Mesenchymal stem cell (in vitro differentiated cells and primary cell): Measurements from ENCODE around the gene FOXL1.

Experiments used
- DNase-seq: peaks from one replicate; pipeline ENCODE4 v3.0.0-alpha.2; 2013
- H2AFZ ChIP-seq: one replicate; pipeline ENCODE4 v1.6.1; 2013; ENCODE audit warnings: low read depth, mild to moderate bottlenecking, control low read depth, inconsistent platforms, low read length, moderate library complexity
- H2AK5ac ChIP-seq: 2 replicates; pipeline ENCODE4 v1.6.1; 2013; ENCODE audit warnings: low read length, moderate library complexity, mild to moderate bottlenecking, inconsistent platforms; ENCODE audit not compliant: severe bottlenecking
- H2BK120ac ChIP-seq: one replicate; pipeline ENCODE4 v1.6.1; 2013; ENCODE audit warnings: low read depth, mild to moderate bottlenecking, inconsistent platforms, low read length, moderate library complexity
- H2BK12ac ChIP-seq, 2 experiments: one replicate each; pipeline ENCODE4 v1.6.1; 2013; ENCODE audit warnings: inconsistent platforms in 2 of 2, low read length in 2 of 2, mild to moderate bottlenecking in 2 of 2, moderate library complexity in 2 of 2, control low read depth in 1 of 2
- H2BK15ac ChIP-seq: one replicate; pipeline ENCODE4 v1.6.1; 2013; ENCODE audit warnings: mild to moderate bottlenecking, low read depth, inconsistent platforms; ENCODE audit not compliant: poor library complexity, severe bottlenecking
- H2BK5ac ChIP-seq: 2 replicates; pipeline ENCODE4 v1.6.1; 2013; ENCODE audit warnings: low read depth, mild to moderate bottlenecking, low read length, control low read depth, inconsistent platforms; ENCODE audit not compliant: poor library complexity, severe bottlenecking
- H3K14ac ChIP-seq, 2 experiments: one replicate each; pipeline ENCODE4 v1.6.1; 2013; ENCODE audit warnings: inconsistent platforms in 2 of 2, low read length in 2 of 2, control low read depth in 1 of 2, mild to moderate bottlenecking in 1 of 2, moderate library complexity in 1 of 2
- H3K18ac ChIP-seq, 2 experiments: one replicate each; pipeline ENCODE4 v1.6.1; 2013; ENCODE audit warnings: inconsistent platforms in 2 of 2, low read length in 2 of 2, control low read depth in 1 of 2, low read depth in 1 of 2, mild to moderate bottlenecking in 1 of 2
- H3K23ac ChIP-seq, 2 experiments: one replicate each; pipeline ENCODE4 v1.6.1; 2013; ENCODE audit warnings: inconsistent platforms in 2 of 2, low read length in 2 of 2, mild to moderate bottlenecking in 2 of 2, moderate library complexity in 2 of 2, control low read depth in 1 of 2
- H3K27ac ChIP-seq: 2 replicates; pipeline ENCODE4 v1.5.1; 2013; ENCODE audit warnings: mild to moderate bottlenecking, moderate library complexity, low read length, control low read depth, inconsistent platforms; ENCODE audit not compliant: poor library complexity, severe bottlenecking
- H3K27me3 ChIP-seq, 2 experiments: 2 replicates each; pipeline versions ENCODE4 v1.6.1 to v1.7.0; 2013; ENCODE audit warnings: low read length in 2 of 2, mild to moderate bottlenecking in 2 of 2, moderate library complexity in 2 of 2, control low read depth in 1 of 2, inconsistent platforms in 1 of 2; ENCODE audit not compliant: control insufficient read depth in 1 of 2, insufficient read depth in 1 of 2
- H3K36me3 ChIP-seq, 2 experiments: 2 replicates each; pipeline versions ENCODE4 v1.6.1 to v1.7.0; 2013; ENCODE audit warnings: low read length in 2 of 2, control low read depth in 1 of 2, inconsistent platforms in 1 of 2, low read depth in 1 of 2, mild to moderate bottlenecking in 1 of 2; ENCODE audit not compliant: insufficient read depth in 2 of 2, control insufficient read depth in 1 of 2
- H3K4ac ChIP-seq, 2 experiments: one replicate each; pipeline ENCODE4 v1.6.1; 2013; ENCODE audit warnings: inconsistent platforms in 2 of 2, low read length in 2 of 2, mild to moderate bottlenecking in 2 of 2, moderate library complexity in 2 of 2, control low read depth in 1 of 2, low read depth in 1 of 2
- H3K4me1 ChIP-seq: 2 replicates; pipeline ENCODE4 v1.6.1; 2013; ENCODE audit warnings: low read depth, low read length, control low read depth; ENCODE audit not compliant: control insufficient read depth, insufficient read depth
- H3K4me2 ChIP-seq: 2 replicates; pipeline ENCODE4 v1.6.1; 2013; ENCODE audit warnings: low read length, mild to moderate bottlenecking, inconsistent platforms; ENCODE audit not compliant: poor library complexity, severe bottlenecking
- H3K4me3 ChIP-seq, 2 experiments: 2 replicates each; pipeline versions ENCODE4 v1.5.1 to v1.7.0; 2013; ENCODE audit warnings: low read length in 2 of 2, mild to moderate bottlenecking in 2 of 2, control low read depth in 1 of 2, low read depth in 1 of 2; ENCODE audit not compliant: insufficient read depth in 1 of 2
- H3K79me1 ChIP-seq: replicated peaks from 2 replicates; pipeline ENCODE4 v1.6.1; 2013; ENCODE audit warnings: mild to moderate bottlenecking, control low read depth, low read length, inconsistent platforms; ENCODE audit not compliant: poor library complexity, severe bottlenecking
- H3K9ac ChIP-seq: 2 replicates; pipeline ENCODE4 v1.7.0; 2013; ENCODE audit warnings: mild to moderate bottlenecking, low read length, moderate library complexity
- H3K9me3 ChIP-seq: 2 replicates; pipeline ENCODE4 v1.7.0; 2013; ENCODE audit warnings: mild to moderate bottlenecking, low read length; ENCODE audit not compliant: control insufficient read depth
- H4K8ac ChIP-seq: one replicate; pipeline ENCODE4 v1.6.1; 2013; ENCODE audit warnings: inconsistent platforms, mild to moderate bottlenecking, low read length, moderate library complexity
- H4K91ac ChIP-seq: one replicate; pipeline ENCODE4 v1.6.1; 2013; ENCODE audit warnings: mild to moderate bottlenecking, low read length, inconsistent platforms
- WGBS: methylation state at CpG from one replicate; pipeline ENCODE4 v1.1.7; 2013; ENCODE audit warnings: mixed read lengths; 5-methylcytosine and 5-hydroxymethylcytosine counted together

Gene FOXL1

DNA sequence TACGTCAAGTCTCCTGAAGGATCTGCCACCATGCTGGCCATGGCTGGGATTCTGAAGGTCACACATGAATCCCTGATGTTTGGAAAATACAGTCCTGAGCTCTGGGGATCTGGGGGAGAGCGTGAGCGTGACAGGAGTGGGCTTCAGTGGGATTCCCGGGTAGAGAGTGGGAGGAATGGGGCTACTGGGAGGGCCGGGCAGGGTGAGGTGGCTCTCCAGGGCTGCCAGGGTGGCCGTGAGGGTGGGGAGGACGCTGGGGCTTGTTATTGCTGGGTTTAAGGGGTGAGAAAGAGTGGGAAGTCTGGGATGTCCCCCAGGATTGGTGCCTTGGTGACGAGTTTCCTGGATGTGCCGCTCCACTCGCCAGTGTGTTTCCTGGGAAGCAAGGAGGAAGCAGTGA, 31.3 kb downstream of the FOXL1 start:
- no peak overlapping the region for H3K4me2 ChIP-seq
- H2BK5ac ChIP-seq, result peak overlapping the region; percentile 99
- H3K4me3 ChIP-seq, result no peak overlapping the region
- no peaks in the 10 kb centered on the region for H3K27me3 ChIP-seq
- H3K18ac ChIP-seq, result peak overlapping the region; percentile 50 to 90
- peaks cover 25% of the 10 kb centered on the region for H3K4me1 ChIP-seq
- H2BK15ac ChIP-seq, result peak overlapping the region; percentile 85
- H2BK12ac ChIP-seq, result peak overlapping the region; percentile 89 to 99
- H3K9me3 ChIP-seq, result no peaks in the 10 kb centered on the region
- H3K36me3 ChIP-seq, result no peaks in the 10 kb centered on the region
- peak overlapping the region; percentile 93 for H3K27ac ChIP-seq
- H3K14ac ChIP-seq, result peak overlapping the region in 1 of 2 experiments; percentile 66
- H4K91ac ChIP-seq, result peak overlapping the region; percentile 97
- 83% methylated on average over 10 of the region's 10 CpGs for WGBS
- H2AFZ ChIP-seq, result no peak overlapping the region
- peak overlapping the region; percentile 82 for H4K8ac ChIP-seq
- H2BK120ac ChIP-seq, result peak overlapping the region; percentile 93
- H3K23ac ChIP-seq, result no peak overlapping the region
- no peak overlapping the region for H3K9ac ChIP-seq
- DNase-seq, result no peak
- H2AK5ac ChIP-seq, result peak overlapping the region; percentile 76
- H3K79me1 ChIP-seq, result no peaks in the 10 kb centered on the region
- H3K4ac ChIP-seq, result peak overlapping the region; percentile 52 to 92

DNA sequence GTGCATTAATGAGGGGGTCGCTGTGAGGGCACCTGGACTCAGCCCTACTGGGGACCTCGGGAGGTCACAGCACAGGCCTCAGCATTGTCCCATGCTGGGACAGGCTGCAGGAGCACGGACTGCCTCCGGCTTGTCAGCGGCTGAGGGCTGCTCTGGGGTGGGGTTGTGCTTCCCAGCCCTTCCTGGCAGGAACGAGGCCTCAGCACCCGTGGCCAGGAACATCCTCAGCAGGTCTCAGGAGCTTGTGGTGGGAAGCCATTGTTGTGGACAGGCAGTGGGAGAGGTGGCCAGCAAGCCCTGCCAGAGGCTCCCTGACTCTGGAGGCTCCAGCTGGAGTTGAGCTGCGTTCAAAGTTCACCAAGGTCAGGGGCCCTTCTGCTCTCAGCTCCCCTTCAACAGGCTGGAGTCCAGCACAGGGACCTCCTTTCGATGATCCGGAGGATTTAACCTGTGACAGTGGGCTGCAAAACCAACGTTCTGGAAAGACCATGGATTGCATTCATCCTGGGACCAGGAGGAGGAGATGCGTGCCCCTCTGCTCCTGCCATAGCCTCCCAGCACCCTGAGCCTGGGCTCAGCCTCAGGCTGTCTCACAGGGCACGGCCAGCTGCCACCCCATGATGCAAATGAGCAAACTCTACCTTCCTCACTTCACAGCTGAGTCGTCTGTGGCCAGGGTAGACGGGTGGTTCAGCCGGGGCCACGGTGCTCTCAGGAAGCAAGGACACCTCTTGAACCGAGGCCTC, 32.6 kb downstream of the FOXL1 start:
- Histone ChIP-seq H2BK15ac (peak overlapping the region; percentile 58), H3K18ac (peak overlapping the region; percentile 78 to 98), H3K4me3 (no peak overlapping the region), H3K9ac (no peak overlapping the region), H3K4me1 (peaks cover 25% of the 10 kb centered on the region), H3K79me1 (no peaks in the 10 kb centered on the region), H3K14ac (peak overlapping the region in 1 of 2 experiments; percentile 98), H3K36me3 (no peaks in the 10 kb centered on the region), H2BK120ac (peak overlapping the region; percentile 80), H3K4me2 (no peak overlapping the region), H3K27ac (no peak overlapping the region), H2BK5ac (peak overlapping the region; percentile 12), H3K23ac (peak overlapping the region in 1 of 2 experiments; percentile 99), H4K91ac (peak overlapping the region; percentile 95), H4K8ac (peak overlapping the region; percentile 84), H2AK5ac (peak overlapping the region; percentile 88), H3K4ac (peak overlapping the region; percentile 80 to 96), H2BK12ac (peak overlapping the region; percentile 94 to 100), H3K9me3 (no peaks in the 10 kb centered on the region), H3K27me3 (no peaks in the 10 kb centered on the region), H2AFZ (peak overlapping the region; percentile 36)
- no peak for DNase-seq
- 65% methylated on average over 18 of the region's 18 CpGs for WGBS

DNA sequence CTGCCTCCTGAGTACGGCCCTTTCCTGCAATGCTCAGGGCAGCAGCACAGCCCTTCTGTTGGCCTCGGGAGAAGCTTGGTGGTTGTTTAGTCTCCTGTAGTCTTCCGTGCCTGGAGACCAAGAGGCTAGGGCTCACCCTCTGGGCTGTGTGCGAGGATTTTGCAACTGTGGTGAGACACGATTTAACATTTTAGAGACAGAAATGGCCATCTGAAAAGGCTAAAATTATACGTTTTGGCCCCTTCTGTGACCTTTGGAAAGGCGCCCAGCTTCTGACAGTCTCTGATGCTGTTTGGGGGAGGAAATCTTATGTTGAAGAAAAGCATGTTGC, 33.1 kb downstream of the FOXL1 start:
- peak; percentile 97 for DNase-seq
- Histone ChIP-seq H2BK15ac (no peak overlapping the region), H3K36me3 (no peaks in the 10 kb centered on the region), H4K91ac (no peak overlapping the region), H3K18ac (peak overlapping the region; percentile 0 to 98), H3K23ac (no peak overlapping the region), H3K79me1 (no peaks in the 10 kb centered on the region), H3K14ac (peak overlapping the region in 1 of 2 experiments; percentile 98), H3K4me3 (no peak overlapping the region), H2AK5ac (peak overlapping the region; percentile 77), H2AFZ (no peak overlapping the region), H3K4me2 (no peak overlapping the region), H3K4me1 (peaks cover 25% of the 10 kb centered on the region), H3K9ac (no peak overlapping the region), H2BK12ac (peak overlapping the region; percentile 94 to 100), H3K27me3 (no peaks in the 10 kb centered on the region), H2BK5ac (no peak overlapping the region), H3K9me3 (no peaks in the 10 kb centered on the region), H3K4ac (peak overlapping the region in 1 of 2 experiments; percentile 96), H2BK120ac (no peak overlapping the region), H3K27ac (no peak overlapping the region), H4K8ac (peak overlapping the region; percentile 84)
- WGBS, result 19% methylated on average over 6 of the region's 7 CpGs

DNA sequence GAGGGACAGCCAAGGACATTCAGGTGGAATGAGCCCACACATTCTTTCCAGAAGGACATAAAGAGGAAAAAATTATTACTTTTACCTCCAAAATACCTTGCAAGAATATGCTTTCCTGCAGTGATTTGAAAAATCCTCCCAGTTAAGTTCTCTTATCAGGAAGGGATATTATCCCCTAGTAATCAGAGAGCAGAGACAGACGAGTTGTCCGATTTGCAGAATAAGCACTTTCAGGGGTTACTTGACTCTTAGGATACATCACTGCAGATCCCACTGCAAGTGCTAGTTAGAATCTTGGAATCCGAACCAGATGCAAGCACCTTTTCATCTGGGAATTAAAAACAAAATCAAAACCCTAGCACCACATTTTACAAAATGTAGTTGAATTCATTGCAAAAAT, 33.6 kb downstream of the FOXL1 start:
- Histone ChIP-seq H3K27ac (no peak overlapping the region), H2AFZ (no peak overlapping the region), H3K9me3 (no peaks in the 10 kb centered on the region), H2BK120ac (no peak overlapping the region), H2BK5ac (no peak overlapping the region), H3K14ac (no peak overlapping the region), H4K8ac (no peak overlapping the region), H4K91ac (no peak overlapping the region), H3K4me1 (peaks cover 25% of the 10 kb centered on the region), H3K9ac (no peak overlapping the region), H2BK12ac (no peak overlapping the region), H3K18ac (no peak overlapping the region), H2BK15ac (no peak overlapping the region), H2AK5ac (no peak overlapping the region), H3K79me1 (no peaks in the 10 kb centered on the region), H3K27me3 (no peaks in the 10 kb centered on the region), H3K23ac (no peak overlapping the region), H3K4me3 (no peak overlapping the region), H3K4me2 (no peak overlapping the region), H3K4ac (no peak overlapping the region), H3K36me3 (no peaks in the 10 kb centered on the region)
- DNase-seq, result peak; percentile 42
- 60% methylated on average over 2 of the region's 3 CpGs for WGBS
